Measurements from ENCODE around the gene OVCH2.
A peak's percentile ranks its signal among the peaks of the same experiment; 100 is the strongest.
"Not testable (repeated sequence)": the region's sequence is repeated elsewhere in the genome, so short reads cannot be mapped to it uniquely, and the experiment has no call there.

The OVCH2 gene

DNA sequence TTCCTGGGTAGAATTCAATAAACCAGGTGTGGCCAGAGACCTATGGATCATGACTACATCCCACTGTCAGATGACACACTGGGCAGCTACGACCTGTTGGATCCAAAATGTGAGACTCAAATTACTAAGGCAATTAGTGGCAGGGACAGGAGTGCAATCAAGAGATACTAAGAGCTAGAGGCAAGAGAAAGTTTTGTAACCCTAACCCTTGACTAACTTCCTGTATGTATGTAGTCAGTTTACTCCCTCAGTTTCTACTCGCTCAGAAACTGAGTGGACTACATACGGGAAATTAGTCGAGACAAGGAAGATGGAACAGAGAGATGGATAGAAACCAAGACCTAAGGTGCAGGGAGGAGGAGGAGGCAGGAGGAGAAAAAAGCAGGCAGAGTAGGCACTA, 35.6 kb downstream of the OVCH2 start:
- no peak for DNase-seq

DNA sequence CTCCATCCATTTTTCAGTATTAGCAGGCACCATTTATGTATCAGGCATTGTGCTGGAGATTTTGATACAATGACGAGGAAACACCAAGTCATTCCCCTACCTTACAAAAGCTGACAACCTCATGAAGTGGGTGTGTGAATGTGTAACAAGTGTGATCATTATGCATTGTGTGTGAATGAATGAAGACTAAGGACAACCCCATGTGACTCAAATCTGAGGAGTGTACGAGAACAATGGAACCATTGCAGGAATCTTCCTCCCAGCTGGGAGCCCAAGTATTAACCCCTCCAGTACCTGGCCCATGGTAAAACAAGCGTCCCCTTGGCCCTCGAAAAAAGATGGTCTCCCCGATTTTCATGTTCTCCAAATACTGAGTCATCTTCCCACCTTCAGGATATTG, 37.4 kb downstream of the OVCH2 start:
- DNase-seq: no peak

DNA sequence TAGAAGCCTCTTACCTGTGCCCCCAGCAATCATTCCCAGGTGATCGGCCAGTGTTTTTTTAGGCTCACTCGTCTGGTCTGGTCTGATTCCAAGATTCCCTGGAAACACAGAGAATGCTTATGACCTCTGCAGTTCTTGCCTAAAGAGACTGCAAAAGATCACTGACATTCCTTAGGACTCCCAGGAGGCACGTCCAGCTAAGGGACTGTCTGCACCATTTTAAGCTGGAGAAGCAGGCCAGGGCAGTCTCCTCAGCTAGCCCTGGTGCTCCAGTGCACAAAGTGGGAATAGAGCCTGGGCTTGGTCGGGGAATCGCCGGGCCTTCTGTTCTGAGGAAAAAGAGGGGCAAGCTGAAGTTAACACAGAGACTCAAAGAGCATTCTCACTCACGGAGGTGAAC, 37.8 kb downstream of the OVCH2 start:
- no peak for DNase-seq

DNA sequence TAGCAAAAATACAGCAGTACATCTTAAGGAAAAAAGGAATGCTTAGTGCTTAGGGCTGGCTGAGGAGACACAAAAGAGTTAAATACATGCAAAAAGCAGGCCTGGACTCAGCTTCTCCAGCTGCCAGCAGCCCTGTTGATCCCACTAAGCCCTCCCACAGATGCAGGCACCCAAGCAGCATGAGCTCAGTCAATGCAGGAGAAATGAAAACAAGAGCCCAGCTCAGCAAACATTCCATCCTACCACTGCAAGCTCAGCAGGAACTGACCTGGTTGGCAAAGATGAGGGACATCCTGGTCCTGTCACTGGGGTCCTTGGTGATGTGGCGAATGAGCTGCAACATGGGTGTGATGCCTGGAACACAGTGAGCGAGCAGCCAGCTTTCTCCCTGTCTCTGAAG, 38.8 kb downstream of the OVCH2 start:
- no peak for DNase-seq

DNA sequence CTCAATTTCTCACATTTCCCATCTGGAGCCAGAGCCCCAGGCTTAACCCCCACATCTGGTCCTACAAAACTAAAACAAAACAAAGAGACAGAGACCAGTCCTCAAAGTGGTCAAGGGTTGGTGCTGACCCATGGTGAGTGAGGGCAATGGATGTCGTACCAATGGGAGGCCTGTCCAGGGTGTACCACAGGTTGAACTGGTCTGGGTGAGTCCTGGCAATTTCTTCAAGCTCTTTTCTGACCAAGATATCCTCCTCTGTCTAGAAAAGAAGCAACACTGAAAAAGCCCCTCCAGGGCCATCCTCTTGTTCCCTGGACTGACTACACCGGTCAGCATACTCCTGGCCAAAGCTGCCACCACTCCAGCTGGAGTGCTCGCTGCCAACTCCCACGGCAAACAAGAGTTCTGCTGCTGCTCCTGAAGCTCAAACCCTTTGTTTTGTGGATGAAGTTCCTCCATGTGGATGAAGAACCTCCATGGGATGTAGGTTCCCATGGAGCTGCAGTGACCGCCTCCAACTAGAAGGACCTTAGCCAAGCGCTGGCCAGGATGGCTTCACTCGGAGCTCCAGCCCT, 39.9 kb downstream of the OVCH2 start:
- no peak for DNase-seq

DNA sequence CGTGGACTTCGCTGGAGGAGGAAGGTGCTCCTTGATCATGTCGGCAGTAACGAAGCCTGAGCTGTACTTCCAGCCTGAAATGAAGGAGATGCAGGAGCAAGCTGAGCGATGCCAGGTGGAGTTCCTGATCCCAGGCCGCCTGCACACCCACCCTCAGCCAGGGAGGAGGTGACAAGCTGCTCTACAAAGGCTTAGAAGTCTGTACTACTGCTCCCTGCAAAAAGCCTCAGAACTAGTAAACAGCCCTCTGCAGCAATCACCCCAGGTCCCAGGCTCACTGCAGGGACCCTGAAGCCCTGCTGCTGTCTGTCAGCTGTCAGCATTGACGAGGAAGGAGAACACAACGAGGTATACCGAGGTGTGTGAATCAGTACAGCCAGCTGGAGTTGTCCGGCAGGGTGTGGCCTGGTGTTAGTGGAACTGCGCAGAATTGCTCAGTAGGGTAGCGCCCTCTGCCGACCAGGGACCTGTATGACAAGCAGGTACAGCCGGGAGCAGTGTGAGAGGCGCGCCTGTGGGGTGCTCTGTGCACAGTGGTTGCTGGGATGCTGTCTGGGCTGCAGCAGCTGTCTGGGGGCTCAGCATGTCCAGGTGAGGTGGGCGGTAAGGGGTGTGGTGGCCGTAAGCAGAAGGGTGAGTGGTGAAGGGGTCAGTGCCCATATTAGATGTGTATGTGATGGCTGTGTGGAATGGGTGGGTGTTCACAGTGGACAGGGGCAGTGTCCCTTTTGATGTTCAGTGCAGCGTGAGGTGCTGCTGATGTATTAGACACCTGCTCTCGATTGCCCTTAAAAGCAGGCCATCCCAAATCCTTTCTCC, 40.6 kb downstream of the OVCH2 start:
- DNase-seq: peak; percentile 19

DNA sequence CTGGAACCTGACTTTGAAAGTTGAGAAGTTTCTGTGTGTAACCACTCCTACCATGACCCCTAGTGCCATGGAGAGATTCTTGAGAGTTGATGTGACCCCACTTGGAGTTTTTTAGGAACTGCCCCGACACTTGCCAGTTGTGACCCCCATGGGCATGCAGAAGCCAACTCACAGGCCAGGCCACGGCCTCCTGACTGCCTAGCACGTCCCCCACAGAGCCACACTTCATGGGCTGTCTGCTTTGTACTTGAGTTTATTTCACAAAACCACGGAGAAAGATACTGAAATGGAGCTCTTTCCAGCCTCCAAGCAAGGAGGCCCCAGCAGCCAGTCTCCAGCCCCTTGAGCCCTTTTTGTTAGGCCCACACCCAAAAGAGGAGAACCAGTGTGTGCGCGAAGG, 41.4 kb downstream of the OVCH2 start:
- DNase-seq: no peak

DNA sequence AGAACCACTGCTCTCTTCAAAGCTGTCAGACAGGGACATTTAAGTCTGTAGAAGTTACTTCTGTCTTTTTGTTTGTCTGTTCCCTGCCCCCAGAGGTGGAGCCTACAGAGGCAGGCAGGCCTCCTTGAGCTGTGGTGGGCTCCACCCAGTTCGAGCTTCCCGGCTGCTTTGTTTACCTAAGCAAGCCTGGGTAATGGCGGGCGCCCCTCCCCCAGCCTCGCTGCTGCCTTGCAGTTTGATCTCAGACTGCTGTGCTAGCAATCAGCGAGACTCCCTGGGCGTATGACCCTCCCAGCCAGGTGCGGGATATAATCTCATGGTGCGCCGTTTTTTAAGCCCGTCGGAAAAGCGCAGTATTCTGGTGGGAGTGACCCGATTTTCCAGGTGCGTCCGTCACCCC, 42.7 kb downstream of the OVCH2 start:
- not testable (repeated sequence) for DNase-seq

DNA sequence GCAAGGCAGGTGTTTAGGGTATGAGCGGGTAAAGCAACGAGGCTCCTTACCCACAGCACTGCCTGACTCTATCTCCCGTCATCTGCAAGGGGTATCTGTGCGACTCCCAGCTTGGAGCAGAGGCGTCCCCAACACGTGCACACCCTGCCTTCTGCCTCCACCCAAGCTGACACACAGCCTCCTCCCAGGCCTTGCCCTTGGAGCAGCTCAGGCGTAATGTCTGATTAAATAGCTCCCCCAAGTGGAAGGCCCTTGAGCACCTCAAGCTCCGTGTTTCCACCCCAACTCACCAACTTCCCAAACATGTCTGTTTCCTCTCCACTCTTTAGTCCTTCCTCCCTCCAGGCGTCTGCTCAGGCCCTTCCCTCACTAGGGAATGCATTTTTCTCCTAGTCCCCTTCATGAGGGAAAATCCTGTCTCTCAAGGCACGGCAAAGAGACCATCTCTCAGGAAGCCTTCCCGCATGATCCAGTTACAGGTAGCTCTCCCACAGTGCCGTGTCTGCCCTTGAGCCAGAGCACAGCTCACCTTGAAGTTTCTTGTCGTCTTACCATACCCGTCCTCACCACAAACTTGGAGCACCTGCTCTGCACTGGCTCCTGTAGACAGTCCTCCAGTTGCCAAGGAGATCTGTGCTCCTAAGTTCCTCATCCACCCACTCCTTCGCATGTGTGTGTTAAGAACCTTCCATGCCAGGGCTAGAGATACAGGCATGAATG, 48.8 kb downstream of the OVCH2 start:
- peak; percentile 25 for DNase-seq

DNA sequence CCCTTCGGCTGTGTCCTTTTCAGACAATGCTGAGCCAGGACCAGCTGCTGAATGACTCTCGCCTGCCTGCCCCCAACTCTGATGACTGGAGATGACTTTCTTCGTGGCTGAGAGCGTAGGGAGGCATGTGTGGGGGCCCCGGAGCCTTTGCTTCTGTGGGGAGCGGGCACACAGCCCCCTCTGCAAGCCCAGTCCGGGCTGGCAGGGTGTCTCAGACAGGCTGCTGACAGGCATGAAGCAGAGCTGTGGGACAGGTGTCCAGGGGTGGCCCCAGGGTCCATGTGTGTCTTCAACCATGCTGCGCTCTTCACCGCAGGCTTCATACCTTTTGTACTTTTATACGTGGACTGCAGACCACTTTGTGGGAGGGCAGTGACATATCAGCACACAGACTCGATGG, 49.6 kb downstream of the OVCH2 start:
- no peak for DNase-seq

DNA sequence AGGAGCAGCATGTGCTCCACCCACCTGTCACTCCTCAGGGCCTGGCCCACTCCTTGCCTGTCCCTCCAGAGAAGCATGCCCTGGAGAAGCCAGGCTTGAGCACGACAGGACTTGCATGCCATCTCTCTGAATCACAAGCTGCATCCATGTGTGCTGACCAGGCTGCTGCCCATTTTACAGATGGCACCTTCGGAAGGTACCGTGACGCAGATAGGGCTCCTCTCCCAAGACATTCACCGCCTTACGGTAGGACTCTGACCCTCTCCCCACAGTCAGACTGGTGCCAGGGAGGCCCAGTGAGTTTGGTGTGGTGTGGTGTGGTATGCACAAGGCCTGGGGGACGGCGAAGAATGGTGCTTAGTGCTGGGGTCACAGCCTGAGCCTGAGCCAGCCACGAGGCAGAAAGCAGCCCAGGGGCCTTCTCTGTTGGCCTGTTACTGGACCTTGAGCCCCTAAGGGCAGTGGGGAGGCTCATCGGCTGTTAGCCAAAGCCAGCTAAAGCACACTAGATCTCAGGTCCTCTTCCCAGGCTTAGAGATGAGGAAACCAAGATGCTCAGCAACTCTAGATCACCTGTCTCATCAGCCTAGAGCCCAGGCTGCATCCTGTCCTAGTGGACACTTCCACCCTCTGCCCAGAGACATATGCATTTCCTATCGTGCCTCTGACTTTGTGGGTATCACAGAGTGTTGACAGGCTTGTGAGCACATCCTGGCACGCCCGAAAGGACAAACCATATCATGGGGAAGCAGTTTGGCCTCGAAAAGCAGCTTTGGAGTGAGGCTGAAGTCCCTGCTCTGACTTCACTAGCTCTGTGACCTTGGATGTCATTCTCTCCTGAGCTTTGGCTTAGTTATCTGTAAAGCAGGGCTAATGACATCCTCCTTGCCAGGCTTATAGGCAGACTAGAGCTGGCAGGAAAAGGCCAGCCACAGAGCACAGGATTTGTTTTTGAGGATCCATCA, 50.7 kb downstream of the OVCH2 start:
- no peak for DNase-seq

DNA sequence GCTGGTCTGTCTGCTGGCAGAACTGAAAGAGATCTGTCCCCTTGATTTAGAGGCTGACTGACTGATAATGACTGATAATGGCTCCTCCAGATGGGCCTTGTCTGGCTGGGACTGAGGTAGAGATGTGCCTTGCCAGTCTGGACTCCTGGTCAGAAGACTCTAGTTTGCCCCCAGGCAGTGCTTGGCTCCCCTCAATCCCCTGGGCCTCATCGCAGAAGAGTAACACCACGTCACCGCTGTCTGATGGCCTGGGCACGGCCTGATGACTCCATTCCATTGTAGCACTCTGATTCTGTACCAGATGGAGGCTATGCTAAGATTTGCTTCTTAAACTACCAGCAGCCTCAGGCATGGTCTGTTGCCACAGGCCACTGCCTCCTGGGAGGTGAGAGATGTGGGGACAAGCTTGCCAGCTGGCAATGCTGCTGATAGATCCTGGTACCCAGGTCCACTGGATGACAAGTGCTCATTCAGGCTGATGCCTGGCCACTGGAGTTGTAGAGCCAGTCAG, 52.0 kb downstream of the OVCH2 start:
- no peak for DNase-seq

DNA sequence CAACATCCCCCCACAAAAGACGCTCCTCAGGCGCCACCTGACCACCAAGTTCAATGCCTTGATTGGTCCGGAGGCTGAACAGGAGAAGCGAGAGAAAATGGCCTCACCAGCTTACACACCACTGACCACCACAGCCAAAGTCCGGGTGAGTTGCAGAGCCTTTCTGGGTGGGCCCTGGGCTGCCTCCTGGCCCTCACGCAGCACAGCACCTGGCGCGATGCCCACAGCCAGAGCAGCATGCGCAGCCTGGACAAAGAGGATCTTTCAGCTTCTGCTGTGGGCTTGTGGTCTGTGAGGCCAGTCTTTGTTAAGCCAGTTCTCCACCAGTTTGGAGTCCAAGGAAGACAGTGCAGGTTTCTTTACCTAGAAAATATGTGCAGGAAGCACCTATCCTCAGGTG, 54.6 kb downstream of the OVCH2 start:
- DNase-seq: no peak

DNA sequence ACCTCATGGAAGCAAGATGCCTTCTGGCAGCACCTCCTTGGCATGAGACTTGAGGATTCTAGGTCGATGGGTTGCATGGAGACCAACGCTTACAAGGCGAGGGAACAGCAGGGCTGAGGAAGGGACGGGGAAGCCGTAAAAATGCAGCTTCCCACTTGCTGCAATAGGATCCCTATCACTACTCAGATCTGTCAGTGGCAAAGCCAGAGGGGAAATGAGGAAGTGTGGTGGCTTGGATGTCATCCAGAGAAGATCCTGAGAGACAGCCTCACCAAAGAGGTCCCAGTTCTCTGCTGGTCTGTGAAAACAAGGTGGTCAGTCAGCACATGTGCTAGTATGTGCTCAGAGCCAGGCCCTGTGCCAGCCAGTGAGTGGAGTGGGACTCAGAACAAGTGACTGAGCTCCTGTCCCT, 55.1 kb downstream of the OVCH2 start:
- peak; percentile 37 for DNase-seq

DNA sequence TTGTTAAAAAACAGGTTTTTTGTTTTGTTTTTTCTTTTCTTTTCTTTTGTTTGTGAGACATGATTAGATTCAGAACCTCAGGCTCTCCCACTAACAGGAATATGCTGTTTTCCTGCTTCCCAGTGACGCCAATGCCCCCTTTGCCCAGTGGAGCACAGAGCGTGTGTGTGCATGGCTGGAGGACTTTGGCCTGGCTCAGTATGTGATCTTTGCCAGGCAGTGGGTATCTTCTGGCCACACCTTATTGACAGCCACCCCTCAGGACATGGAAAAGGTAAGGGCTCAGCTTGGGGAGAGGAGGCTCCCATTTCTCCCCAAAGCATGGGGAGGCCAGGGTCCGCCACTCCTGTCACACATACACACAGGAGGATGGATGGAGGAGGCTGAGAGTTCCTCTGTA, 58.0 kb downstream of the OVCH2 start:
- no peak for DNase-seq

DNA sequence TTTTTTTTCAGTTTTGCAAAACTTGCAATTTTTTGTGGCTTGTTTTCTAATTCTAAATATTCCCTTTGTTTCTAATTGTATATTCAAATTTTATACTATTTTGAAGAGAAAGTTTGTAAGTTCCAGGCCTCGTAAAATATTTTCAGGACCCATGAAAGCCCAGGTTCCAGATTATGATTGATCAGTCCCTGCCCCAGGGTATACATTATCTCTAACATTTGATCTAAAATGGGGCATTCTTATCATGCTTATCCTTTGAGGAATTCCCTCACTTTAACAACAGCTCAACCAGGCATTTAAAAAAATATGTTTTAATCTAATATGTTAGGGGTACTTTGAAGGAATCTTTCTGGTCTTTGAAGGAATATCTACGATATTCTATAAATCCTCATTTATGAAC, 59.4 kb downstream of the OVCH2 start:
- DNase-seq: no peak

DNA sequence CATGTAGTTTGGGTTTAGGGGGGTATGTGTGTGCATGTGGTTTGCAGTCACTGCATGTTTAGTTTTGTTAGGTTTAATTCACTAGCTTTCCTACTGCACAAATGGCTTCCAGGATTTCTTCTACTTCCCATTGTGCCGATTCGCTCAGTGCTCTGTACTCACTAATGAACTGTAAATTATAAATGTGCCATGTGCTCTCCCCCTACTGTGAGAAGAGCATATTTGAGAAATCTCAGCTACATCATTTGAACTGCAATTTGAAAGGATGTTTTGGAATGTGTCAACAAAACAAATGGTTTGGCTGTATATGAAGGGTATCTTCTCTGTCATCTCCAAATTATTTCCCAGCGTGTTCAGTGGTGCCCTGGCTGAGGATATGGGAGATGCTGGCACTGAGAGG, 61.1 kb downstream of the OVCH2 start:
- DNase-seq: no peak

DNA sequence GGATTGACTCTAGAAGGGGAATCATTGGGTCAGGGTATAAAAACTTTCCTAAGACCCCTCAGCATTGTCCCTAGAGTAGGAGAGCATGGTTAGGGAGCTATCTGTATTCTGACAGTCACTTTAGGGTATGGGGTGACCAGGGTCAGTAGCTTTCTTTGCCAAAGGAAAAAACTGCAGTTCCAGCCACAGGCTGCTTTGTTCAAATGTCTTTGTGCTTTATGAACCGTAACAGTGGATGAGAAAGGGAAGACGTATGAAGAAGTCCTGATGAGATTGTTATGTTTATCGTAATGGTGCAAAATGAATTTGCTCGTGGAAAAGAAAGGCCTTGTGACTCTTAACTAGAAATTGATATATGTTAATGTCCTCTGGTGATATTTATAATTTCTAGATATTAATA, 63.0 kb downstream of the OVCH2 start:
- no peak for DNase-seq

DNA sequence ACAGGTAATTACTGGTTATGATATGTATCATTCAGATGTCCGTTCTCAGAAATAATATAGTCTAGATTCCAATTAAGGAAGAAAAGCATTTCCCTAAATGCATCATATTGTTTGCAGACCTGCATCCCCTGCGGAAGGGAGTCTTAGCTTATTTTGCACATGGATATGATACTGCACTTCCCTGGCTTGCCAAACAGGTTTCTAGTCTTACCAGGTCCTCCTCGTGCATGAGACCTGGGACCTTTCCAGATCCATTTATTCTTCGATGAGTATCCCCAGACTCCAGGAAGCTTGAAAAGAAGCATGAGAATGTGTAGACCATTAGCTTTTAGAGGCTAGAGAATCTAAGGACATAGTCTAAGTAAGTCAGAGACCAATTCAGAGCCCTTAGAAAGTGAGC, 63.5 kb downstream of the OVCH2 start:
- no peak for DNase-seq

DNA sequence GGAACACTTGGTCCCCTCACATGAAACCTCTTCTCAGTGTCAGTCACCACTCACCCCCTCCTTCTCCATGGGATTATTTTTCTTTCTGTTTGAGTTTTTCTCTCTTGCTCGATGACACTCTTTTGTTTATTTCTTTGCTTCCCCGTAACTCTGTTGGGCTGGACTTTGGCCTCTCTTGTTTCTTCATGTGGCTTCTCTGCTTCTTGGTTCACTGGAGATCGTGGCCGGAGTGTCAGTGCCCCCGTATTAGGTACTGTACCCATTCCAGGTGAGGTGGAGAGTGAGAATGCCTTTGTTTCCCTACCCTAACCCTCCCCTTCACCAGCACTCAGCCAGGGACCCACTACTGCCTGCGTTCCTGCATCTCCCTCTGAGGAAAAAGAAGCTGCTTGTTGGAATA, 65.5 kb downstream of the OVCH2 start:
- no peak for DNase-seq

DNA sequence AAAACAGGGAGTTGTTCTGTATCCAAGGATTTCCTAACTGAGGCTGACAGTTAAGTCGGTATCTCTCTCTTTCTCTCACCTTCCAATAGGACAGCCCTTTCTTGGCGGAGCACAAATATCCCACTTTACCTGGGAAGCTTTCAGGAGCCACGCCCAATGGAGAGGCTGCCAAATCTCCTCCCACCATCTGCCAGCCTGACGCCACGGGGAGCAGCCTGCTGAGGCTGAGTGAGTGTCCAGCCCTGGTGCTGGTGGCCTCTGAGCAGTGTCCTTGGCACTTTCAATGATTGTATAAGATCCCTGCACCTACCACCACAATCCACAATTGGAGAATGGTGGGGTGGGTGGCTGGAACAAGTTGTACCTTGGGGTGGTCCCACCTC, 66.6 kb downstream of the OVCH2 start:
- no peak for DNase-seq
